Coronary artery (tissue), 2 donors: ENCODE measurements around the gene SLC7A6OS.

Source experiments
- DNase-seq: peaks from one replicate; pipeline ENCODE4 v3.0.0-alpha.2; 2017; ENCODE audit warnings: low spot score
- H3K27ac ChIP-seq, 2 donors: fragments of 200-600 bp; sonication (generic); one replicate each; pipeline ENCODE4 v1.5.1; 2016 to 2019
- H3K4me3 ChIP-seq: fragments of 200-600 bp; sonication (generic); 2 replicates; pipeline ENCODE4 v1.5.1; 2016; ENCODE audit warnings: mild to moderate bottlenecking, moderate library complexity
- CTCF ChIP-seq: fragments of 200-600 bp; sonication (generic); IDR thresholded peaks from one replicate; pipeline ENCODE4 v1.5.1; 2019; ENCODE audit warnings: antibody characterized with exemption

The SLC7A6OS gene

GRCh38 chr16:68299571-68300453, 10.9 kb downstream of the SLC7A6OS start:
- Histone ChIP-seq H3K4me3 (no peak overlapping the region), H3K27ac (peak overlapping the region in 1 of 2 donors; percentile 65)
- TF ChIP-seq CTCF = no peak
- DNase-seq = no peak

- Histone ChIP-seq H3K27ac (peak overlapping the region in 1 of 2 donors; percentile 65), H3K4me3 (no peak overlapping the region)
- no peak for DNase-seq
- no peak for TF ChIP-seq CTCF
Measured at GRCh38 chr16:68298907-68299561, 11.7 kb downstream of the SLC7A6OS start.

- Histone ChIP-seq H3K4me3 (no peak overlapping the region), H3K27ac (peak overlapping the region in 1 of 2 donors; percentile 65)
- no peak for DNase-seq
- no peak for TF ChIP-seq CTCF
Measured at GRCh38 chr16:68298312-68298711, 12.4 kb downstream of the SLC7A6OS start.

- H3K4me3 ChIP-seq = no peak overlapping the region
- no peak for TF ChIP-seq CTCF
- H3K27ac ChIP-seq = no peak overlapping the region
- DNase-seq = no peak
Measured at GRCh38 chr16:68297908-68298307, 12.8 kb downstream of the SLC7A6OS start.

GRCh38 chr16:68296693-68297092, 14.1 kb downstream of the SLC7A6OS start:
- H3K27ac ChIP-seq = no peak overlapping the region

GRCh38 chr16:68296291-68296690, 14.5 kb downstream of the SLC7A6OS start:
- no peak overlapping the region for H3K4me3 ChIP-seq
- TF ChIP-seq CTCF = no peak
- H3K27ac ChIP-seq = no peak overlapping the region
- no peak for DNase-seq

More at GRCh38 chr16:68296693-68297092, 14.1 kb downstream of the SLC7A6OS start:
- H3K4me3 ChIP-seq = no peak overlapping the region
- TF ChIP-seq CTCF = no peak
- no peak for DNase-seq
